ENCODE data around the gene HSPE1. TPM values are rescaled to one million over a fixed set of nuclear protein-coding genes. Genes with fewer than 3 reads are reported as not detected.
"Not testable (repeated sequence)": the region's sequence is repeated elsewhere in the genome, so short reads cannot be mapped to it uniquely, and the experiment has no call there.

HSPE1 gene
- total and polyA plus RNA-seq, 3 donors from 2014 or later = 43.3 to 61.8 (median 51.3) TPM

- 81 to 83% methylated on average over 5 of the region's 5 CpGs for WGBS, 2 donors
These were observed 48.4 kb downstream of the HSPE1 start for GRCh38 chr2:197548582-197548981.

GRCh38 chr2:197551260-197551659 is 51.1 kb downstream of the HSPE1 start:
- intact Hi-C loops (cut with DNase I; ENCODE audit: low total_unique reads); H3K4me3 ChIP-seq; H3K27ac ChIP-seq; H3K9me3 ChIP-seq; DNase-seq; H3K36me3 ChIP-seq (ENCODE audit: low read depth, missing control alignments); H3K27me3 ChIP-seq; H3K4me1 ChIP-seq: not testable (repeated sequence)
- WGBS, 2 donors = 72 to 83% methylated on average over 2 of the region's 2 CpGs

More at GRCh38 chr2:197548582-197548981, 48.4 kb downstream of the HSPE1 start:
- intact Hi-C loops (cut with DNase I; ENCODE audit: low total_unique reads) = no loop called here
- H3K4me1 ChIP-seq = no peaks in the 10 kb centered on the region
- no peak overlapping the region for H3K27ac ChIP-seq
- no peak for DNase-seq
- H3K27me3 ChIP-seq = no peaks in the 10 kb centered on the region
- TF ChIP-seq CTCF (IDR thresholded peaks at IDR 0.05) = no peak
- TF ChIP-seq POLR2A (IDR thresholded peaks at IDR 0.05) = no peak
- peaks cover 4% of the 10 kb centered on the region for H3K36me3 ChIP-seq (ENCODE audit: low read depth, missing control alignments)
- H3K9me3 ChIP-seq = no peaks in the 10 kb centered on the region
- H3K4me3 ChIP-seq = no peak overlapping the region

Small RNA genes within 50 kb of the gene (small RNA-seq; reads per million reads assigned to genes)
- gene AC020550.1 = 0 reads per million in 2 donors

Other genes starting within 250 kb of the HSPE1 start
- gene ANKRD44, start 189.6 kb upstream of the HSPE1 start, total RNA-seq = 10 to 100 TPM; 11.5 to 14.5 TPM
- gene ANKRD44, start 189.6 kb upstream of the HSPE1 start, polyA plus RNA-seq (ENCODE audit: insufficient read depth, low read depth, low replicate concordance) = 11.2 TPM
- 100 to 1,000 TPM; 288 to 293 TPM for gene SF3B1, start 65.4 kb upstream of the HSPE1 start, total RNA-seq
- gene SF3B1, start 65.4 kb upstream of the HSPE1 start, polyA plus RNA-seq (ENCODE audit: insufficient read depth, low read depth, low replicate concordance) = 178 TPM
- gene COQ10B, start 46.8 kb upstream of the HSPE1 start, total RNA-seq = 10 to 100 TPM; 16.4 to 17.9 TPM
- 18.0 TPM for gene COQ10B, start 46.8 kb upstream of the HSPE1 start, polyA plus RNA-seq (ENCODE audit: insufficient read depth, low read depth, low replicate concordance)
- 100 to 1,000 TPM; 107 to 121 TPM for gene HSPD1, start 539 bp upstream of the HSPE1 start, total RNA-seq
- 111 TPM for gene HSPD1, start 539 bp upstream of the HSPE1 start, polyA plus RNA-seq (ENCODE audit: insufficient read depth, low read depth, low replicate concordance)
- gene MOB4, start 15.7 kb downstream of the HSPE1 start, total RNA-seq = 10 to 100 TPM; 10.7 to 13.8 TPM
- 17.6 TPM for gene MOB4, start 15.7 kb downstream of the HSPE1 start, polyA plus RNA-seq (ENCODE audit: insufficient read depth, low read depth, low replicate concordance)
- gene RFTN2, start 175.2 kb downstream of the HSPE1 start, total RNA-seq = 10 to 100 TPM; 16.1 to 25.0 TPM
- gene RFTN2, start 175.2 kb downstream of the HSPE1 start, polyA plus RNA-seq (ENCODE audit: insufficient read depth, low read depth, low replicate concordance) = 19.8 TPM
- 1 to 10 TPM; 5.9 TPM for gene MARS2, start 205.0 kb downstream of the HSPE1 start, total RNA-seq
- 3.3 TPM for gene MARS2, start 205.0 kb downstream of the HSPE1 start, polyA plus RNA-seq (ENCODE audit: insufficient read depth, low read depth, low replicate concordance)

Measured in testis (tissue), 3 donors.